GM12878 (cell line): ENCODE data around the gene GNAL. TPM values are rescaled to one million over a fixed set of nuclear protein-coding genes. Genes with fewer than 3 reads are reported as not detected.

Experiments used
- ATAC-seq: fragments of 200-7000 bp; cut with Tn5 transposase; 3 replicates; pipeline ENCODE4 v1.9.1; 2020; ENCODE audit warnings: mild to moderate bottlenecking, moderate library complexity
- BruUV-seq: library from RNA; stranded (reverse); fragments of 400-500 nt; replicated peaks from 2 replicates; lab custom pipeline; 2021; lab: Mats Ljungman, UMichigan
- CTCF ChIA-PET: fragments of 300-600 bp; sonication (Branson Sonifier 250); formaldehyde crosslinking; extraction: SDS; loops from one replicate; lab custom pipeline; 2021; ENCODE audit warnings: inconsistent platforms; lab: Yijun Ruan, JAX
- POLR2A ChIA-PET: fragments of 350-600 bp; formaldehyde crosslinking; extraction: SDS; loops from one replicate; lab custom pipeline; 2021; ENCODE audit warnings: inconsistent platforms; lab: Charles Lee
- RAD21 ChIA-PET: fragments of 300-600 bp; sonication (Branson Sonifier 250); formaldehyde crosslinking; loops from one replicate; lab custom pipeline; 2023; ENCODE audit warnings: antibody characterized with exemption; ENCODE audit not compliant: unreplicated experiment; lab: Charles Lee
- SMC1A ChIA-PET: fragments of 300-600 bp; sonication (Branson Sonifier 250); formaldehyde crosslinking; loops from one replicate; lab custom pipeline; 2023; ENCODE audit not compliant: unreplicated experiment, uncharacterized antibody; lab: Charles Lee
- DNase-seq: peaks from one replicate; pipeline ENCODE4 v3.0.0-alpha.2; 2011; ENCODE audit warnings: low read depth, low spot score
- FAIRE-seq: peaks from 3 replicates; lab custom pipeline; 2011; peaks lifted over from hg19 to GRCh38; lab: Jason Lieb, UNC
- H2AFZ ChIP-seq: 2 replicates; pipeline ENCODE4 v1.6.0; 2011; ENCODE audit warnings: low read depth, low read length, control low read depth; ENCODE audit not compliant: control insufficient read depth
- H3K27ac ChIP-seq: 2 replicates; pipeline ENCODE4 v1.5.1; 2011; ENCODE audit warnings: control low read depth; ENCODE audit not compliant: control insufficient read depth, insufficient read depth
- H3K27me3 ChIP-seq, 2 experiments: replicated peaks in 1 of 2; 2 replicates each; pipeline versions ENCODE4 v1.6.0 to v1.6.1; 2011; ENCODE audit warnings: low read length in 1 of 2; ENCODE audit not compliant: control insufficient read depth in 2 of 2, insufficient read depth in 2 of 2
- H3K36me3 ChIP-seq, 2 experiments: 2 replicates each; pipeline ENCODE4 v1.5.1; 2011; ENCODE audit warnings: low read length in 1 of 2; ENCODE audit not compliant: control insufficient read depth in 2 of 2, insufficient read depth in 2 of 2
- H3K4me1 ChIP-seq: 2 replicates; pipeline ENCODE4 v1.6.1; 2011; ENCODE audit warnings: mild to moderate bottlenecking, low read length, moderate library complexity, mixed read lengths; ENCODE audit not compliant: control insufficient read depth, insufficient read depth
- H3K4me2 ChIP-seq: 2 replicates; pipeline ENCODE4 v1.6.0; 2011; ENCODE audit warnings: control low read depth; ENCODE audit not compliant: control insufficient read depth, insufficient read depth
- H3K4me3 ChIP-seq: fragments of 200-600 bp; sonication (generic); 2 replicates; pipeline ENCODE4 v1.5.1; 2016
- H3K79me2 ChIP-seq: 2 replicates; pipeline ENCODE4 v1.6.0; 2011; ENCODE audit warnings: low read length; ENCODE audit not compliant: control insufficient read depth, insufficient read depth
- H3K9ac ChIP-seq: 2 replicates; pipeline ENCODE4 v1.8.0; 2011; ENCODE audit warnings: low read length, control low read depth, mixed read lengths; ENCODE audit not compliant: control insufficient read depth, insufficient read depth
- H3K9me3 ChIP-seq: replicated peaks from 3 replicates; pipeline ENCODE4 v1.5.1; 2011; ENCODE audit warnings: mild to moderate bottlenecking, low read length; ENCODE audit not compliant: control insufficient read depth, insufficient read depth
- H4K20me1 ChIP-seq: 2 replicates; pipeline ENCODE4 v1.6.0; 2011; ENCODE audit not compliant: control insufficient read depth, insufficient read depth
- BCL11A ChIP-seq: IDR thresholded peaks from 2 replicates; pipeline ENCODE4 v1.6.1; 2011; ENCODE audit warnings: low read depth, low read length
- BHLHE40 ChIP-seq, 2 experiments: fragments of 450-650 bp in 1 of 2; IDR thresholded peaks; 2 replicates each; pipeline ENCODE4 v1.6.1; 2011 to 2017; ENCODE audit warnings: low read depth in 2 of 2, borderline replicate concordance in 1 of 2, improper control_type of control experiment in 1 of 2, low read length in 1 of 2, mild to moderate bottlenecking in 1 of 2
- BRCA1 ChIP-seq: IDR thresholded peaks from 2 replicates; pipeline ENCODE4 v1.6.1; 2011; ENCODE audit warnings: low read depth, low read length, improper control_type of control experiment
- CHD2 ChIP-seq: IDR thresholded peaks from 2 replicates; pipeline ENCODE4 v1.6.1; 2011; ENCODE audit warnings: low read depth, low read length, improper control_type of control experiment, borderline replicate concordance
- CHD4 ChIP-seq: fragments of 200-600 bp; sonication (generic); IDR thresholded peaks from 2 replicates; pipeline ENCODE4 v1.6.1; 2016; ENCODE audit warnings: mild to moderate bottlenecking
- ESRRA ChIP-seq: IDR thresholded peaks from 2 replicates; pipeline ENCODE4 v1.6.1; 2012; ENCODE audit warnings: mild to moderate bottlenecking, low read length, improper control_type of control experiment
- FOXM1 ChIP-seq: IDR thresholded peaks from 2 replicates; pipeline ENCODE4 v1.6.1; 2012; ENCODE audit warnings: low read depth, mild to moderate bottlenecking, inconsistent platforms, low read length, moderate library complexity
- GATAD2B ChIP-seq: fragments of 450-650 bp; conservative IDR thresholded peaks from 2 replicates; pipeline ENCODE4 v1.6.1; 2017; ENCODE audit warnings: low read depth, mild to moderate bottlenecking, moderate library complexity
- KAT2A ChIP-seq: conservative IDR thresholded peaks from 2 replicates; pipeline ENCODE4 v1.6.1; 2011; ENCODE audit warnings: low read depth, low read length; ENCODE audit not compliant: control insufficient read depth
- KDM1A ChIP-seq: fragments of 200-600 bp; sonication (generic); IDR thresholded peaks from 2 replicates; pipeline ENCODE4 v1.6.1; 2016; ENCODE audit warnings: borderline replicate concordance
- MEF2B ChIP-seq: fragments of 450-650 bp; IDR thresholded peaks from 2 replicates; pipeline ENCODE4 v1.6.1; 2018; ENCODE audit warnings: mild to moderate bottlenecking, moderate library complexity; ENCODE audit not compliant: partially characterized antibody, poor library complexity, severe bottlenecking
- NRF1 ChIP-seq: conservative IDR thresholded peaks from 2 replicates; pipeline ENCODE4 v1.6.1; 2011; ENCODE audit warnings: mild to moderate bottlenecking, low read depth, low read length, improper control_type of control experiment
- SIN3A ChIP-seq: IDR thresholded peaks from 2 replicates; pipeline ENCODE4 v1.6.1; 2012; ENCODE audit warnings: low read depth, low read length, improper control_type of control experiment
- SMAD1 ChIP-seq: fragments of 450-650 bp; IDR thresholded peaks from 2 replicates; pipeline ENCODE4 v1.6.1; 2018; ENCODE audit warnings: mild to moderate bottlenecking, low read depth; ENCODE audit not compliant: partially characterized antibody
- TCF3 ChIP-seq: IDR thresholded peaks from 2 replicates; pipeline ENCODE4 v1.6.1; 2012; ENCODE audit warnings: low read depth, mild to moderate bottlenecking, low read length, borderline replicate concordance; ENCODE audit not compliant: insufficient read depth
- YBX1 ChIP-seq: fragments of 450-650 bp; IDR thresholded peaks from 2 replicates; pipeline ENCODE4 v1.6.1; 2016; ENCODE audit warnings: antibody characterized with exemption
- WGBS: methylation state at CpG from one replicate; pipeline ENCODE4 v1.1.6; 2016; ENCODE audit warnings: low lambda C conversion rate; ENCODE audit not compliant: insufficient replicate concordance, insufficient coverage; ENCODE audit errors: missing lambda C conversion rate; 5-methylcytosine and 5-hydroxymethylcytosine counted together
- in situ Hi-C: fragments of 300-500 bp; cut with MboI; formaldehyde crosslinking; loops from 9 replicates; pipeline ENCODE4 v1.14.3; 2018; ENCODE audit warnings: mixed read lengths
- intact Hi-C: fragments of 100-400 bp; cut with micrococcal nuclease; formaldehyde crosslinking; loops from one replicate; pipeline ENCODE4 v1.14.2; 2022; ENCODE audit not compliant: unreplicated experiment
- polyA plus RNA-seq, 11 experiments: library from polyadenylated mRNA; depleted of rRNA in 4 of 11; unstranded in 6 of 11; stranded (reverse) in 5 of 11; fragments of >200 nt; fragmentation: Nextera tagmentation in 4 of 11; fragmentation: Illumina TruSeq in 1 of 11; extraction: Ambion mirVana in 4 of 11; extraction: Trizol in 1 of 11; gene quantifications; 1 replicate in 1 of 11; 2 replicates in 10 of 11; pipeline versions ENCODE4 v1.2.1 to v1.2.3, GENCODE V29; 2011 to 2016; ENCODE audit warnings: inconsistent platforms in 2 of 11, missing spikeins in 2 of 11, low read depth in 1 of 11
- total RNA-seq, 4 experiments: library from RNA; depleted of rRNA in 3 of 4; stranded (reverse); fragments of >200 nt in 3 of 4; fragmentation: Illumina TruSeq in 1 of 4; extraction: Trizol in 1 of 4; gene quantifications; 2 replicates each; pipeline versions ENCODE4 v1.2.1 to v1.2.3, GENCODE V29; 2013 to 2021
- TF ChIP-seq, protein P1 (sequence below): fragments of 450-650 bp; IDR thresholded peaks from 2 replicates; pipeline ENCODE4 v1.6.1; 2016; ENCODE audit warnings: mild to moderate bottlenecking
- TF ChIP-seq, protein P2 (sequence below): IDR thresholded peaks from 2 replicates; pipeline ENCODE4 v1.6.1; 2012; ENCODE audit warnings: improper control_type of control experiment, low read depth, low read length; ENCODE audit not compliant: insufficient replicate concordance

GNAL gene
- total and polyA plus RNA-seq, 10 of the 15 experiments (the other 5 are each of a cell fraction or from before 2014, with no cell fraction given): 0.02 to 0.39 (median 0.05) TPM; not detected in 5

DNA sequence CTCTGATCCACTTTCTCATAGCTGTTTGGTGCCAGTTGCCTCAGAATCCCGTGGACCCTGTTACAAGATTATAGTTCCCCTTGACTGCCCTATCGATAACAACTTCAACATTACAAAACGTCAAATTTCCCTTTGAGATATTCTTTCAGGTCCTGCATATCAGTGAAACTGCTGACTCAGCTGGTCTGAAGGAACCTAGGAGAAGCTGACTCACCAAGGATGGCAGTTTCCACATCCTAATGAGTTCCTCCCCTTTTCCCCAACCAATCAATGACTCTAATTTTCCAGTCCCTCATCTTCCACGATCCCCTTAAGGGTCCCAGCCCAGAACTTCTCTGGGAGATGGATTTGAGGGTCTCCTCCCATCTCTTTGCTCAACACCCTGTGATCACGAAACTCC is 27.6 kb upstream of the GNAL start:
- 14% methylated on average over 5 of the region's 5 CpGs for WGBS
- H3K4me3 ChIP-seq: no peak overlapping the region
- peaks cover 1 to 8% of the 10 kb centered on the region in 2 experiments for H3K27me3 ChIP-seq
- DNase-seq (no peak), FAIRE-seq (no peak), ATAC-seq (no peak)
- no peaks in the 10 kb centered on the region for H3K9me3 ChIP-seq
- H2AFZ ChIP-seq: no peak overlapping the region
- no peaks in the 10 kb centered on the region for H3K4me1 ChIP-seq
- H3K36me3 ChIP-seq: no peaks in the 10 kb centered on the region
- no peak for TF ChIP-seq YBX1
- TF ChIP-seq BRCA1: no peak
- TF ChIP-seq NRF1: no peak
- TF ChIP-seq ESRRA: no peak
- no peak for TF ChIP-seq CHD4
- no peak for TF ChIP-seq SIN3A
- TF ChIP-seq MEF2B: no peak
- TF ChIP-seq, protein P1, sequence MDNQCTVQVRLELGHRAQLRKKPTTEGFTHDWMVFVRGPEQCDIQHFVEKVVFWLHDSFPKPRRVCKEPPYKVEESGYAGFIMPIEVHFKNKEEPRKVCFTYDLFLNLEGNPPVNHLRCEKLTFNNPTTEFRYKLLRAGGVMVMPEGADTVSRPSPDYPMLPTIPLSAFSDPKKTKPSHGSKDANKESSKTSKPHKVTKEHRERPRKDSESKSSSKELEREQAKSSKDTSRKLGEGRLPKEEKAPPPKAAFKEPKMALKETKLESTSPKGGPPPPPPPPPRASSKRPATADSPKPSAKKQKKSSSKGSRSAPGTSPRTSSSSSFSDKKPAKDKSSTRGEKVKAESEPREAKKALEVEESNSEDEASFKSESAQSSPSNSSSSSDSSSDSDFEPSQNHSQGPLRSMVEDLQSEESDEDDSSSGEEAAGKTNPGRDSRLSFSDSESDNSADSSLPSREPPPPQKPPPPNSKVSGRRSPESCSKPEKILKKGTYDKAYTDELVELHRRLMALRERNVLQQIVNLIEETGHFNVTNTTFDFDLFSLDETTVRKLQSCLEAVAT: no peak
- TF ChIP-seq KDM1A: no peak
- no peak for TF ChIP-seq FOXM1
- no peak for TF ChIP-seq SMAD1
- TF ChIP-seq TCF3: no peak
- TF ChIP-seq KAT2A: no peak
- no peak for TF ChIP-seq GATAD2B
- TF ChIP-seq BCL11A: no peak
- TF ChIP-seq, protein P2, sequence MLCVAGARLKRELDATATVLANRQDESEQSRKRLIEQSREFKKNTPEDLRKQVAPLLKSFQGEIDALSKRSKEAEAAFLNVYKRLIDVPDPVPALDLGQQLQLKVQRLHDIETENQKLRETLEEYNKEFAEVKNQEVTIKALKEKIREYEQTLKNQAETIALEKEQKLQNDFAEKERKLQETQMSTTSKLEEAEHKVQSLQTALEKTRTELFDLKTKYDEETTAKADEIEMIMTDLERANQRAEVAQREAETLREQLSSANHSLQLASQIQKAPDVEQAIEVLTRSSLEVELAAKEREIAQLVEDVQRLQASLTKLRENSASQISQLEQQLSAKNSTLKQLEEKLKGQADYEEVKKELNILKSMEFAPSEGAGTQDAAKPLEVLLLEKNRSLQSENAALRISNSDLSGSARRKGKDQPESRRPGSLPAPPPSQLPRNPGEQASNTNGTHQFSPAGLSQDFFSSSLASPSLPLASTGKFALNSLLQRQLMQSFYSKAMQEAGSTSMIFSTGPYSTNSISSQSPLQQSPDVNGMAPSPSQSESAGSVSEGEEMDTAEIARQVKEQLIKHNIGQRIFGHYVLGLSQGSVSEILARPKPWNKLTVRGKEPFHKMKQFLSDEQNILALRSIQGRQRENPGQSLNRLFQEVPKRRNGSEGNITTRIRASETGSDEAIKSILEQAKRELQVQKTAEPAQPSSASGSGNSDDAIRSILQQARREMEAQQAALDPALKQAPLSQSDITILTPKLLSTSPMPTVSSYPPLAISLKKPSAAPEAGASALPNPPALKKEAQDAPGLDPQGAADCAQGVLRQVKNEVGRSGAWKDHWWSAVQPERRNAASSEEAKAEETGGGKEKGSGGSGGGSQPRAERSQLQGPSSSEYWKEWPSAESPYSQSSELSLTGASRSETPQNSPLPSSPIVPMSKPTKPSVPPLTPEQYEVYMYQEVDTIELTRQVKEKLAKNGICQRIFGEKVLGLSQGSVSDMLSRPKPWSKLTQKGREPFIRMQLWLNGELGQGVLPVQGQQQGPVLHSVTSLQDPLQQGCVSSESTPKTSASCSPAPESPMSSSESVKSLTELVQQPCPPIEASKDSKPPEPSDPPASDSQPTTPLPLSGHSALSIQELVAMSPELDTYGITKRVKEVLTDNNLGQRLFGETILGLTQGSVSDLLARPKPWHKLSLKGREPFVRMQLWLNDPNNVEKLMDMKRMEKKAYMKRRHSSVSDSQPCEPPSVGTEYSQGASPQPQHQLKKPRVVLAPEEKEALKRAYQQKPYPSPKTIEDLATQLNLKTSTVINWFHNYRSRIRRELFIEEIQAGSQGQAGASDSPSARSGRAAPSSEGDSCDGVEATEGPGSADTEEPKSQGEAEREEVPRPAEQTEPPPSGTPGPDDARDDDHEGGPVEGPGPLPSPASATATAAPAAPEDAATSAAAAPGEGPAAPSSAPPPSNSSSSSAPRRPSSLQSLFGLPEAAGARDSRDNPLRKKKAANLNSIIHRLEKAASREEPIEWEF: no peak
- TF ChIP-seq CHD2: no peak
- TF ChIP-seq BHLHE40 (IDR thresholded peaks at IDR 0.05; ENCODE audit: borderline replicate concordance in 1 of 2, low read depth in 2 of 2, low read length in 1 of 2): no peak
- SMC1A ChIA-PET: no interaction called here
- POLR2A ChIA-PET: no interaction called here
- CTCF ChIA-PET: no interaction called here
- intact Hi-C loops: no loop called here
- BruUV-seq: no TSS peak
- H3K27ac ChIP-seq: no peak overlapping the region
- H3K9ac ChIP-seq: no peak overlapping the region
- no peaks in the 10 kb centered on the region for H3K79me2 ChIP-seq
- in situ Hi-C loops: no loop called here
- RAD21 ChIA-PET: no interaction called here
- no peaks in the 10 kb centered on the region; the same call in 1 of the 2 replicates for H4K20me1 ChIP-seq
- no peak overlapping the region for H3K4me2 ChIP-seq
